Measurements from ENCODE around the gene NUP43.

The NUP43 gene

GRCh38 chr6:149694921-149695320, 51.4 kb downstream of the NUP43 start:
- Histone ChIP-seq H4K20me1 (ENCODE audit: insufficient read depth, low read length) (no peaks in the 10 kb centered on the region), H2AFZ (ENCODE audit: low read length) (no peak overlapping the region), H3K79me2 (ENCODE audit: insufficient read depth, low read length) (peaks cover 29% of the 10 kb centered on the region), H3K9ac (ENCODE audit: low read length) (no peak overlapping the region), H3K27ac (ENCODE audit: low read depth, low read length, poor library complexity, severe bottlenecking) (no peak overlapping the region), H3K9me2 (ENCODE audit: low read depth, low read length) (no peaks in the 10 kb centered on the region), H3K36me3 (ENCODE audit: insufficient read depth, low read length) (peaks cover 57% of the 10 kb centered on the region), H3K27me3 (ENCODE audit: insufficient read depth, low read length) (no peaks in the 10 kb centered on the region), H3K4me3 (ENCODE audit: low read depth, low read length, poor library complexity, severe bottlenecking) (no peak overlapping the region), H3K9me3 (ENCODE audit: low read length) (no peaks in the 10 kb centered on the region), H3F3A (ENCODE audit: insufficient read depth, low read length) (no peaks in the 10 kb centered on the region; the same call in 1 of the 2 replicates), H3K4me2 (ENCODE audit: low read length) (no peak overlapping the region), H3K4me1 (ENCODE audit: insufficient read depth, low read length, severe bottlenecking) (no peaks in the 10 kb centered on the region)
- TF ChIP-seq, protein P1, sequence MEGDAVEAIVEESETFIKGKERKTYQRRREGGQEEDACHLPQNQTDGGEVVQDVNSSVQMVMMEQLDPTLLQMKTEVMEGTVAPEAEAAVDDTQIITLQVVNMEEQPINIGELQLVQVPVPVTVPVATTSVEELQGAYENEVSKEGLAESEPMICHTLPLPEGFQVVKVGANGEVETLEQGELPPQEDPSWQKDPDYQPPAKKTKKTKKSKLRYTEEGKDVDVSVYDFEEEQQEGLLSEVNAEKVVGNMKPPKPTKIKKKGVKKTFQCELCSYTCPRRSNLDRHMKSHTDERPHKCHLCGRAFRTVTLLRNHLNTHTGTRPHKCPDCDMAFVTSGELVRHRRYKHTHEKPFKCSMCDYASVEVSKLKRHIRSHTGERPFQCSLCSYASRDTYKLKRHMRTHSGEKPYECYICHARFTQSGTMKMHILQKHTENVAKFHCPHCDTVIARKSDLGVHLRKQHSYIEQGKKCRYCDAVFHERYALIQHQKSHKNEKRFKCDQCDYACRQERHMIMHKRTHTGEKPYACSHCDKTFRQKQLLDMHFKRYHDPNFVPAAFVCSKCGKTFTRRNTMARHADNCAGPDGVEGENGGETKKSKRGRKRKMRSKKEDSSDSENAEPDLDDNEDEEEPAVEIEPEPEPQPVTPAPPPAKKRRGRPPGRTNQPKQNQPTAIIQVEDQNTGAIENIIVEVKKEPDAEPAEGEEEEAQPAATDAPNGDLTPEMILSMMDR (IDR thresholded peaks at IDR 0.05; ENCODE audit: low read length), result no peak
- no peak for TF ChIP-seq EZH2 (IDR thresholded peaks at IDR 0.05; ENCODE audit: borderline replicate concordance, low read length)

GRCh38 chr6:149691201-149691600, 55.1 kb downstream of the NUP43 start:
- no peaks in the 10 kb centered on the region for H4K20me1 ChIP-seq (ENCODE audit: insufficient read depth, low read length)
- no peak overlapping the region for H3K9ac ChIP-seq (ENCODE audit: low read length)
- no peaks in the 10 kb centered on the region for H3K4me1 ChIP-seq (ENCODE audit: insufficient read depth, low read length, severe bottlenecking)
- H3K9me3 ChIP-seq (ENCODE audit: low read length), result no peaks in the 10 kb centered on the region
- no peaks in the 10 kb centered on the region; the same call in 1 of the 2 replicates for H3F3A ChIP-seq (ENCODE audit: insufficient read depth, low read length)
- no peak for TF ChIP-seq EZH2 (IDR thresholded peaks at IDR 0.05; ENCODE audit: borderline replicate concordance, low read length)
- TF ChIP-seq, protein P1 (IDR thresholded peaks at IDR 0.05; ENCODE audit: low read length), result no peak
- H2AFZ ChIP-seq (ENCODE audit: low read length), result no peak overlapping the region
- H3K4me3 ChIP-seq (ENCODE audit: low read depth, low read length, poor library complexity, severe bottlenecking), result no peak overlapping the region
- no peak overlapping the region for H3K4me2 ChIP-seq (ENCODE audit: low read length)
- no peak overlapping the region for H3K27ac ChIP-seq (ENCODE audit: low read depth, low read length, poor library complexity, severe bottlenecking)
- H3K27me3 ChIP-seq (ENCODE audit: insufficient read depth, low read length), result no peaks in the 10 kb centered on the region
- no peaks in the 10 kb centered on the region for H3K9me2 ChIP-seq (ENCODE audit: low read depth, low read length)
- peaks cover 3% of the 10 kb centered on the region; the same call in 1 of the 2 replicates for H3K79me2 ChIP-seq (ENCODE audit: insufficient read depth, low read length)
- peaks cover 57% of the 10 kb centered on the region for H3K36me3 ChIP-seq (ENCODE audit: insufficient read depth, low read length)

GRCh38 chr6:149686230-149686629, 60.1 kb downstream of the NUP43 start:
- Histone ChIP-seq H3K9ac (ENCODE audit: low read length) (no peak overlapping the region), H3K36me3 (ENCODE audit: insufficient read depth, low read length) (peaks cover 38% of the 10 kb centered on the region), H3K4me1 (ENCODE audit: insufficient read depth, low read length, severe bottlenecking) (no peaks in the 10 kb centered on the region), H4K20me1 (ENCODE audit: insufficient read depth, low read length) (no peaks in the 10 kb centered on the region), H3K27me3 (ENCODE audit: insufficient read depth, low read length) (no peaks in the 10 kb centered on the region), H3K9me2 (ENCODE audit: low read depth, low read length) (no peaks in the 10 kb centered on the region), H3K27ac (ENCODE audit: low read depth, low read length, poor library complexity, severe bottlenecking) (no peak overlapping the region), H3K79me2 (ENCODE audit: insufficient read depth, low read length) (no peaks in the 10 kb centered on the region), H3K4me2 (ENCODE audit: low read length) (no peak overlapping the region), H2AFZ (ENCODE audit: low read length) (no peak overlapping the region), H3F3A (ENCODE audit: insufficient read depth, low read length) (no peaks in the 10 kb centered on the region), H3K9me3 (ENCODE audit: low read length) (no peaks in the 10 kb centered on the region), H3K4me3 (ENCODE audit: low read depth, low read length, poor library complexity, severe bottlenecking) (no peak overlapping the region)
- no peak for TF ChIP-seq EZH2 (IDR thresholded peaks at IDR 0.05; ENCODE audit: borderline replicate concordance, low read length)
- TF ChIP-seq, protein P1 (IDR thresholded peaks at IDR 0.05; ENCODE audit: low read length), result no peak

Data from OCI-LY1 (cell line).